H4 (cell line): ENCODE measurements around the gene GDAP2. TPM values are rescaled to one million over a fixed set of nuclear protein-coding genes. Genes with fewer than 3 reads are reported as not detected.

ENCODE experiments used
- total RNA-seq: library from RNA; depleted of rRNA; stranded (reverse); fragments of >200 nt; shearing (Covaris generic); gene quantifications from 2 replicates; pipeline ENCODE4 v1.2.3, GENCODE V29; 2014; rRNA removed

Gene GDAP2
- total RNA-seq, 1 experiment from 2014 or later = 19.5 TPM

Other genes with a start within 250 kb of the GDAP2 start
- 35.2 and 38.3 TPM in 2 replicates for gene WDR3, start 118 bp upstream of the GDAP2 start, total RNA-seq